HUES48 (cell line): ENCODE measurements around the gene PRKCE.

Experiments
- H3K27ac ChIP-seq: one replicate; pipeline ENCODE4 v1.7.0; 2013; ENCODE audit warnings: low read depth, low read length, inconsistent platforms
- H3K27me3 ChIP-seq: 2 replicates; pipeline ENCODE4 v1.6.1; 2013; ENCODE audit warnings: mild to moderate bottlenecking, low read length; ENCODE audit not compliant: control insufficient read depth, insufficient read depth
- H3K36me3 ChIP-seq: 2 replicates; pipeline ENCODE4 v1.6.1; 2013; ENCODE audit warnings: low read length; ENCODE audit not compliant: control insufficient read depth, insufficient read depth
- H3K4me1 ChIP-seq: 2 replicates; pipeline ENCODE4 v1.6.1; 2013; ENCODE audit warnings: mild to moderate bottlenecking, low read length; ENCODE audit not compliant: control insufficient read depth, insufficient read depth
- H3K4me3 ChIP-seq: 2 replicates; pipeline ENCODE4 v1.5.1; 2013; ENCODE audit warnings: mild to moderate bottlenecking, low read depth, low read length
- H3K9ac ChIP-seq: 2 replicates; pipeline ENCODE4 v1.6.1; 2013; ENCODE audit warnings: mild to moderate bottlenecking, low read depth, low read length, moderate library complexity
- H3K9me3 ChIP-seq: 2 replicates; pipeline ENCODE4 v1.6.1; 2013; ENCODE audit warnings: low read length; ENCODE audit not compliant: control insufficient read depth, insufficient read depth

Gene PRKCE

DNA sequence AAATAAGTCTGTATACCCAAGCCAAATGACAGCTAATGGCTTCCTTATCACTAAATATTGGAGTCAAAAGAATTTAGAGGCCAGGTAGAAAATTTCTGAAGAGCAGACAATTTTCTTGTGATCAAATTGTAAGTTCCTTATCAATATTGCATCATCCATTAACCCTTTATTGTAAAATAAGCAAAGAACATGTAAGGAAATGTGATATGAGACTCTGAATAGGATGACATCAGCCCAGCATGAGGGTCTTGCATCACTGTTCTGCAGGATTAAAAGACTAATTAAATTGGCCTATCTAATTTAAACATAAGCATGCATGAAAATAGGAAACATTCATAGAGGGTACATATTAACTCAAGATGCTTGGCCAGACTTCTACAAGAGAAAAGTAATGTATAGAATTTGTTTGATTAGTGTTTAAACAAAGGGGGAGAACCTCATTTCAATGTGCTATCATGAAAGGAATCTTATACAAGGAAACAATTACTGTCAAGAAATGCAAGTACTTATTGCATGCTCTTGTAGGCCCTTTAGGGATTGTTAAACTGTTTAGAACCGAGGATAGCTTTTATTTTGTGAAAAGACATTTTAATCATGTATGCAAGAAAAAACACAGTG, 302.9 kb downstream of the PRKCE start:
- Histone ChIP-seq H3K27me3 (no peaks in the 10 kb centered on the region), H3K4me3 (no peak overlapping the region), H3K4me1 (peaks cover 6% of the 10 kb centered on the region), H3K9ac (no peak overlapping the region), H3K27ac (no peak overlapping the region), H3K36me3 (no peaks in the 10 kb centered on the region), H3K9me3 (no peaks in the 10 kb centered on the region)

DNA sequence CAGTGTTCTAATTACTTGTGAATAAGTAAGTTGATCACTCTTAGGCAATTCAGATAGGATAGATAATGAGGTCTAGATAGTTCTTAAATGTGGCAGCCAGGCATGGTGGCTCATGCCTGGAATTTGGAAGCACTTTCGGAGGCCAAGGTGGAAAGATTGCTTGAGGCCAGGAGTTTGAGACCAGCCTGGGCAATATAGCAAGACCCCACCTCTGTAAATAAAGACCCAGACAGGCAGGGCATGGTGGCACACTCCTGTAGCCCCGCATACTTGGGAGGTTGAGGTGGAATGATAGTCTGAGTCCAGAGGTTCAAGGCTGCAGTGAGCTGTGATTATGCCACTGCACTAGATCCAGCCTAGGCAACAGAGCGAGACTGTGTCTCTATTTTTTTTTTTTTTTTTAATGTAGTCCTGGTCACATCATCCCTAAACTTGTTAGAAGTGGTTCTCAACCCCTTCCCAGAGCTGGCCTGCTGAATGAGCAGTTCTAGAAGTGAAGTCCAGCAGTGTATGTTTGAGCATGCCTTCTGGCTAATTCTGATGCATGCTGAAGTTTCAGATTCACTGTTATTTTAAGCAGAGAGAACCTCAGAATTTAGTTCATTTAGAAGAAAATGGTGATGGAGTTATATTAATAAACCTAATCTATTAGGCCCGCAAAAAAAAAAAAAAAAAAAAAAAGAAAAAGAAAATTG, 306.2 kb downstream of the PRKCE start:
- Histone ChIP-seq H3K4me1 (peaks cover 18% of the 10 kb centered on the region), H3K36me3 (no peaks in the 10 kb centered on the region), H3K4me3 (no peak overlapping the region), H3K27me3 (no peaks in the 10 kb centered on the region), H3K27ac (no peak overlapping the region), H3K9ac (no peak overlapping the region), H3K9me3 (no peaks in the 10 kb centered on the region)

DNA sequence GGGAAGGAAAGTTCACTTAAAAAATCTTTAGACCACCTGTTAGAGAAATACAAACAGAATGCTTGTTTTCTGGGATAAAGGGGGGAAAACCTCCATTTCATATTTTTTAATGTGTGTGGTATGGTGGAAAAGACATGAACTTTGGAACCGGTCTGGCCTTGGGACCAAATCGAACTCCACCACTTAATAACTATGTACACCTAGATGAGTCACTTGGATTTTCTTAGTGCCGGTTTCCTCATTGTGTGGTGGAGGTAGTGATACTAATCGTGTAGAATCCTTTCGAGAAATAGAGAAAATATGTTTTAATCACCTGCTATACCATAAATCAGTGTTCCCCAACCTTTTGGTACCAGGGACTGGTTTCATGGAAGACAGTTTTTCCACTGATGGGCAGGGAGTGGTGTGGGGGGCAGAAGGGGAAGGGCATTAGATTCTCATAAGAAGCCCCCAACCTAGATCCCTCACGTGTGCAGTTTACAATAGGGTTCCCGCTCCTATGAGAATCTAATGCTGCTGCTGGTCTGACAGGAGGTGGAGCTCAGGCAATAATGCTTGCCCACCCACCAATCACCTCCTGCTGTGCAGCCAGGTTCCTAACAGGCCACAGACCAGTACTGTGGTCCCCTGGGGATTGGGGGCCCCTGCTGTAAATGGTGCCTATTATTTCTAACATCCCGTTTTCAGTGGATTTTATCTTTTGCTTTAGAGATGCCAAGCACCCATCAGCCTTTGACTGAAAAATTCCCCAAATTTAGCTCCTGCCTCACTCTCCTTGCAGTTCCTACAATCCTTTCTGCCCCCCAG, 308.8 kb downstream of the PRKCE start:
- Histone ChIP-seq H3K27me3 (no peaks in the 10 kb centered on the region), H3K27ac (no peak overlapping the region), H3K9ac (no peak overlapping the region), H3K4me1 (peaks cover 18% of the 10 kb centered on the region), H3K9me3 (no peaks in the 10 kb centered on the region), H3K36me3 (no peaks in the 10 kb centered on the region), H3K4me3 (no peak overlapping the region)

DNA sequence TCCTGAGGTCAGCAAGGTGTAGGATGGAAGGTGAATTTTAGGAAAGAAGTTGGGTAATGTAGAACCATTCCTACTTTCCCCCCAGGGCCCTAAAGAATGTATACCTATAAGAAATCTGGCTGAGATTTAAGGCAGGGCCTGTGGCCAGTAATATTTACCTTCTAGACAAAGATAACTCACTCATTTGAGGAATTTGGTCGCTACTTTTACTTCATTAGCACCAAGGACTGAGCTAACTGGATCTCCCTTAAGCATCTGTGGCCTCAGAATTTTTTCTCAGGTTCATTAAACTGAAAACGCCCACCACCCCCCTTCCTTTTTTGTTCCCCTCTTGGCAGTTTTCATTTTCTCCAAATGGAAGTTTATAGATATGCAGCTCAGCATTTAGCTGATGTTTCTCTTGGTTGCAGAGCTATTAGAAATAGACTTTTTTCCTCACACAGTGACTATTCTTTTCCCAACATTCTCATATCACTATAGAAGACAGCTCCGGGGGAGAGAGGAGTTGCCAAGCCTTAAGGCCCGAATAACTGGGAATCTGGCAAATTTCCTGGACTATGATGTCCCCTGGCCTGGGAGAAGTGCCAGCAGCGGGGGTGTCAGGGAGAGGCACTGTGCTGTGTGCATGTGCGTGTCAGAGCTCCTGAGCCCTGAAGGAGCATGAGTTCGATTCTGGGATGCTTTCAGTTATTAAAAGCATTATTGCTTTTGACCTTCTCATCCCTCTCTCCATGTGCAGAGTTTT, 310.9 kb downstream of the PRKCE start:
- Histone ChIP-seq H3K4me1 (peaks cover 18% of the 10 kb centered on the region), H3K4me3 (no peak overlapping the region), H3K27ac (no peak overlapping the region)

DNA sequence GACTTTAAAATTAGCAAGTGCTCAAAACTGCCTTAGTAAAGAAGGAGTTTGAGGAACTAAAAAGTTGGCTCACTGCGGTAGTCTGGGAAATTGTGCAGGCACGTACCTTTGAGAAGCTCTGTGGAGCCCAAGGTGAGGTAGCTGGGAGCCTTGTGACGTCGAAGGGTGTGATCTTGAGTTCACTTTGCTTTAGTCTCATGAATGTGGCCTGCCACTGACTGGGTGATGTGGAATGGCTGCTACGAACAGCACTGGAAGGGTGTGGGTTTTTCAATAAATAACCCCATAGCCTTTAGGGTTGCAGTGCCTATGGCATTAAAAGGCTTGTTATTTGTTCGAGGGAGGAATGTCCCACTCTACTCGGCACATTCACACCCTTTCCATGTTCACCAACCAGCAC, 312.3 kb downstream of the PRKCE start:
- no peak overlapping the region for H3K9ac ChIP-seq
- no peaks in the 10 kb centered on the region for H3K9me3 ChIP-seq
- no peaks in the 10 kb centered on the region for H3K27me3 ChIP-seq
- H3K27ac ChIP-seq = no peak overlapping the region
- H3K4me1 ChIP-seq = peaks cover 18% of the 10 kb centered on the region
- no peaks in the 10 kb centered on the region for H3K36me3 ChIP-seq
- no peak overlapping the region for H3K4me3 ChIP-seq

More for the DNA sequence above, 310.9 kb downstream of the PRKCE start:
- Histone ChIP-seq H3K36me3 (no peaks in the 10 kb centered on the region), H3K9ac (no peak overlapping the region), H3K9me3 (no peaks in the 10 kb centered on the region), H3K27me3 (no peaks in the 10 kb centered on the region)

DNA sequence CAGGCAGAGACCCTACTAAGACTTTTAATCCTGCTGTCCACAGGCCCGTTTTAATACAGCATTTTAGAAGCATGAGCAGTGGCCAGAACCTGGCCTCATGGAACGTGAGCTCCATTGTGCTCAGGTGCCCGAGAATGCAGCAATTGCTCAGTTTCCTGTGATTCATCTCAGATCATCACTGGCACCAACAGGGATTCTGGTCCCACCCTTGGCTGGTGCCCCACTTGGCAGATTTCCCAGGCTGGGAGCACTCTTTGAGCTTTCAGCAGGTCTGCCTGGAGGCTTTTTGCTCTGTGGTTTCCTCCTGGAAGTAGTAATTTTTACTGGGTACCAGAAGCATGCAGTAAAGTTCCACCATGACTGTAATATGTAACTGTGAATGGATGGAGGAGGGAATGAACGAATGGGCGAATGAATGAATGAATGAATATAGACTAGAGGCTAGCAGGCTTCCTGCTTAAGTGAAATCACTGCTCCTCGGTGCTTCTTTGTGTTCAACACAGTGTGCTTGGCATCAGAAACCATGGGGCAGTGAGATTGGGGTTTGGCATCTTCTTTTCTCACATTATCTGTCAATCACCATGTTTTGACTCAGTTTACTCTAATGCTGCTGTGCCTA, 312.9 kb downstream of the PRKCE start:
- Histone ChIP-seq H3K36me3 (no peaks in the 10 kb centered on the region), H3K27me3 (no peaks in the 10 kb centered on the region), H3K4me1 (peaks cover 13% of the 10 kb centered on the region), H3K9me3 (no peaks in the 10 kb centered on the region), H3K27ac (no peak overlapping the region), H3K4me3 (no peak overlapping the region), H3K9ac (no peak overlapping the region)

DNA sequence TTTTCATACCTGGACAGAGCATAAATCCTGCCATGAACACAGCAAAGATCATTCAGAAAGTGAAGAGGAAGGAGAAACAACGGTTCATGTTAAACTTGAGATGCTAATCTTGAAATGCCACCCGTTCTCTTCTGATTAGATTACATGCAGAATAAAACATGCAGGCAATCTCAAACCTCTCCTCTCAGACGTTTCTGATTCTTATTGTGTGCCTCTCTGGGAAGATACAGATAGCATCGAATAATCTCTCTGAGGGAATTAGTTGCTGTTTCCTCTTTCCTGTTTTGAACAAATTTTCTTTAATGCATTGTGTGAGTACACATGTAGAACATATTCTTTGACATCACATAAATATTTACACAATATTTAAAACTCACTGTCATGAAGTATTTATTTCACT, 313.4 kb downstream of the PRKCE start:
- Histone ChIP-seq H3K4me1 (0 out of 2 replicates have a peak, but pooled peaks cover 8% of the 10 kb centered on the region), H3K4me3 (no peak overlapping the region), H3K9me3 (no peaks in the 10 kb centered on the region), H3K27ac (no peak overlapping the region), H3K27me3 (no peaks in the 10 kb centered on the region), H3K36me3 (no peaks in the 10 kb centered on the region), H3K9ac (no peak overlapping the region)

DNA sequence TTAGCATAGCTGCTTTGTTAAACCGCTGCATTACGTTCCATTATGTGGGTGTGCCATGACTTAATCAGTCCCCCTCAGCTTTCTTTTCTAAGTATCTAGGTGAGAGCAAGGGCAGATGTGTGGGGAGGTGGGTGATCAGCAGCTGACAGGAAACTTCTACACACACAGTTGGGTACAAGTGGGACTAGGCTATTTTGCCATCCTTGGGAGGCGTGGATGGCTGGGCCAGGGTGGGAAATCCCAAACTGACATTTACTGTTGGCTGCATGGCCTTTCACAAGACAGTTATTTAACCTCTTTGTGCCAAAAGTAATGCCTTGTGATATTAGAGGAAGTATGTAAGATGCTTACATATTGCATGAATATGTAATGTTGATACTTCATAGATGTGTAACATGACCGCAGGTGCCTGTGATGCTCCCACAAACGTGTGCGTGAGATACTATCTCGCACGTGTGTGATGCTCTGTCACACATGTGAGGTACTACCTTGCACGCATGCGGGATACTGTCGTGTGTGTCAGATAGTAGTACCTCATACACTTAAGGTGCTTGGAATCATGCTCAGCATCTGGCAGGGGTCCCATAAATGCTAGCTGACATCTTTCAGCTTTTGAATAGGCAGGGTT, 314.5 kb downstream of the PRKCE start:
- H3K27ac ChIP-seq = no peak overlapping the region
- 0 out of 2 replicates have a peak, but pooled peaks cover 4% of the 10 kb centered on the region for H3K4me1 ChIP-seq
- H3K9me3 ChIP-seq = no peaks in the 10 kb centered on the region
- H3K36me3 ChIP-seq = no peaks in the 10 kb centered on the region
- H3K27me3 ChIP-seq = no peaks in the 10 kb centered on the region
- no peak overlapping the region for H3K4me3 ChIP-seq
- H3K9ac ChIP-seq = no peak overlapping the region

DNA sequence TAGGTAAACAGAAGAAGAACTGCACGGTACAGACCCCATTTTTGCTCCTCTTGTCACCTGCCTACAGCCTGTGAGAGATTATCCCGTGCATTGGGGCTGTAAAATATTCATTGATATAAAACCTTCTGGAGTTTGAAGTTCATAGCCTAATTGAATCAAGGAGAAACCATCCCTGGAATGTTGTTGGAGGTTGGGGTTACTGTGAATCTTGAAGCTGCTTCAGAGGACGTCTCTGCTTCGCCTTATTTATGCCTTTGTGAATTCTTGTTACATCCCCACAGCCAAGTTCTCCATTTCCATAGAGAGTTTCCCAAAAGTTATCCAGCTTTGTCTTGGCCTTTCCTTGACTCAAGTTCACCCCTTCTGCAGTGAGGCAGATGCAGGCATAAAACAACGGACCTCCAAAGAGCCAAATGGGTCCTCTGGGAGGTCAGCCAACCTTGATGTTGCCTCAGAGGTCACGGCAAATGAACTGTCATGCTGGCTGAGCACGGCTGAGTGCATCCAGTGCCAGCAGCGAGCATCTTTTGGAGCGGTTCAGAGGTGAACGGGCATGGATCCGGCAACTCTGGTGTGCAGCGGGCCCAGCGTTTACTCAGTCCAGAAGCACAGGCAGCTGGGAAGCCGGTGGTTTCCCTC, 317.6 kb downstream of the PRKCE start:
- H3K4me3 ChIP-seq = no peak overlapping the region
- H3K9me3 ChIP-seq = no peaks in the 10 kb centered on the region
- H3K4me1 ChIP-seq = no peaks in the 10 kb centered on the region
- no peaks in the 10 kb centered on the region for H3K36me3 ChIP-seq
- H3K9ac ChIP-seq = no peak overlapping the region
- H3K27ac ChIP-seq = no peak overlapping the region
- H3K27me3 ChIP-seq = no peaks in the 10 kb centered on the region

DNA sequence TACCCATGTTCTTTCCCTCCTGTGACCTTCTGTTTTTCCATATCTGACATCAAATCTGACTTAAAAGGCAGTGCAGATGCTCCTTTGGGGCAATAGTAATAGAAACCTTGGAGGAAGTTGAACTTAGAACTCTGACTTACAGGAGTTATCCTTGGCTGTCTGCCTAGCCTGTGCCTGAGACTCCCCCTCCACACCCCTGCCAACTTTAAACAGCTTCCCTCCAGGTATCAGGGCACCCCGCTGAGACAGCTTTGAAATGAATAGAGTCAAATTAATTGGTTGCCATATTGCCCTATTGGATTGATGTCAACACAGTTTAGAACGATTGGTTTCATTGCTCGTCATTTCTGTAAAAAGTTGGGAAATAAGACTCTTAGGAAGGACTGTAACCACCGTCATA, 322.0 kb downstream of the PRKCE start:
- Histone ChIP-seq H3K27me3 (no peaks in the 10 kb centered on the region), H3K27ac (no peak overlapping the region), H3K4me3 (no peak overlapping the region), H3K9ac (no peak overlapping the region), H3K36me3 (no peaks in the 10 kb centered on the region), H3K9me3 (no peaks in the 10 kb centered on the region), H3K4me1 (no peaks in the 10 kb centered on the region)
